Left renal cortex interstitium (tissue), 4 donors: ENCODE results near the gene IGF2BP2. TPM values are rescaled to one million over a fixed set of nuclear protein-coding genes. Genes with fewer than 3 reads are reported as not detected.
A peak's percentile ranks its signal among the peaks of the same experiment; 100 is the strongest.
"Not testable (repeated sequence)": the region's sequence is repeated elsewhere in the genome, so short reads cannot be mapped to it uniquely, and the experiment has no call there.

Experiments
- DNase-seq, 4 donors: peaks; one replicate each; pipeline ENCODE4 v3.0.0-alpha.2; 2013; ENCODE audit warnings: low read depth in 4 of 4, low spot score in 2 of 4, missing footprints in 1 of 4
- polyA plus RNA-seq, 4 donors: library from polyadenylated mRNA; unstranded; fragments of 120-200 nt; gene quantifications; one replicate each; pipeline ENCODE4 v1.2.1, GENCODE V29; 2013; ENCODE audit not compliant: insufficient read length in 4 of 4

The IGF2BP2 gene
- polyA plus RNA-seq, 4 donors: 78.3 to 123 (median 103) TPM

- DNase-seq: no peak
Observed at GRCh38 chr3:185685231-185686035, 139.4 kb downstream of the IGF2BP2 start.

DNA sequence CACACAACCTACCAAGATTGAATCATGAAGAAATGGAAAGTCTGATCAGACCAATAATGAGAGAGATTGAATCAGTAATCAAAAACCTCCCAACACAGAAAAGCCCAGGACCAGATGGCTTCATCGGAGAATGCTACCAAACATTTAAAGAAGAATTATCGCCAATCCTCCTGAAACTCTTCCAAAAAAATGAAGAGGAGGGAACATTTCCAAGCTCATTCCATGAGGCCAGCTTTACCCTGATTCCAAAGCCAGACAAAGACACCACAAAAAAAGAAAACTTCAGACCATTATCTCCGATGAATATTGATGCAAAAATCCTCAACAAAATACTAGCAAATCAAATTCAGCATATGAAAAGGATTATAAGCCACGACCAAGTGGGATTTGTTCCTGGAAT lies 144.6 kb downstream of the IGF2BP2 start:
- DNase-seq: no peak

DNA sequence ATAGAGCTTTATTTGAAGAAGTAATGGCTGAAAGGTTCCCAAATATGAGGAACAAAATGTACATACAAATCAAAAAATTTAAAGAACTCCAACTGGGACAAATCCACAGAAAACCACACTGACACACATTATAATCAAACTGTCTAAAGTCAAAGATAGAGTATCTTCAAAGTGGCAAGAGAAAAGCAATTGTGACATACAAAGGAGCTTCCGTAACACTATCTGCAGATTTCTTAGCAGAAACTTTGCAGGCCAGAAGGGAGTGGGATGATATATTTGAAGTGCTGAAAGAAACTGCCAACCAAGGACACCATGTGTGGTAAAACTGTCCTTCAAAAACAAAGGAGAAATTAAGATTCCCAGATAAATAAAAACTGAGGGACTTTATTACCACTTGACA lies 146.8 kb downstream of the IGF2BP2 start:
- DNase-seq: no peak

- DNase-seq: peak in 3 of 4 donors; percentile 15 to 65 (median 46)
Observed at GRCh38 chr3:185677146-185677829, 147.6 kb downstream of the IGF2BP2 start.

DNA sequence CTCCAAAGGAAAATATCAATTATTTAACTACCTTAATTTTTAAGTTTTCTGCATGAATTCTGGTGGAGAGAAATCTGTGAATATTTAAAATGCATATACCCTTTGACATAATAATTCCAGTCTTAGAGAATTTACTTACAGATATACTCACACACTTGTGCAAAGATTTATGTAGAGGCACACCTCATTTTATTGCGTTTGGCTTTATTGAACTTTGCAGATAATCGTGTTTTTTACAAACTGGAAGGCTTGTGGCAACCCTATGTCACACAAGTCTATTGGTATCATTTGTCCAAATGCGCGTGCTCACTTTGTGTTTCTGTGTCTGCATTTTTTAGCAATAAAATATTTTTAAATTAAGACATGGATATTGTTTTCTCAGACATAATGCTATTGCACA lies 157.3 kb downstream of the IGF2BP2 start:
- DNase-seq: no peak

DNA sequence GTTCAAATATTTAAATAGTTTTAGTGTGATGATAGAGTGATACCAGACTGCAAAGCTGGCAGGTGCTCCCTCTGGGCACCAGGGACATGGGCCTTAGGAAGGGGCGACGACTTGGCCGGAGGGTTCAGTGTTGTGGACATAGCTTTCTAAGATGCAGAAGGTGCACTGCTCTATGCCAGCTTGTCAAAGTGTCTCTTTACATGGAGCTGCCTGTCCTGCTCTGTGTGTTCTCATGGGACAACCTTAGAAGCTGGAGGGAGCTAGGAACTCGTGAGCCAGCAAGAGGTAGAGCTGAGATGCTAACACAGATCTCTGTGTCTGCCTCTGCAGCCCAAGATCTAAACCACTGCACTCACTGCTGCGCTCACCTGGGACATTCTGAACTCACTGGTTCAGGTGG lies 160.9 kb downstream of the IGF2BP2 start:
- no peak for DNase-seq

GRCh38 chr3:185661772-185662171 lies 163.1 kb downstream of the IGF2BP2 start:
- DNase-seq: no peak

- not testable (repeated sequence) for DNase-seq
Observed at GRCh38 chr3:185661296-185661695, 163.5 kb downstream of the IGF2BP2 start.

GRCh38 chr3:185659942-185660921 lies 164.6 kb downstream of the IGF2BP2 start:
- DNase-seq: peak in 3 of 4 donors; percentile 36 to 65 (median 53)

DNA sequence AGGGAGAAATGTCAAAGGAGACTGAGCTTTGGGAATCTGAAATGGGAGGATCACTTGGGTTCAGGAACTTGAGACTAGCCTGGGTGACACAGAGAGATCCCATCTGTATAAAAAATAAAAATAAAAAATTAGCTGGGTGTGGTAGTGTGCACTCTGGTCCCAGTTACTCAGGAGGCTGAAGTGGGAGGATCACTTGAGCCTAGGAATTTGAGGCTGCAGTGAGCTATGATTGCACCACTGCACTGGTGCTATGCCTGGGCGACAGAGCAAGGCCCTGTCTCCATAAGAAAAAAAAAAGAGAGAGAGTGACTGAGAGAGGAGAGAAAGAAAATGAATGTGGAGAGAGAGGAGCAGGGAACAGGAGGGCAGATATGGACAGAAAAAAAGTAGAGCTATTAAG lies 165.9 kb downstream of the IGF2BP2 start:
- DNase-seq: no peak

- DNase-seq: no peak
Observed at GRCh38 chr3:185658504-185658912, 166.3 kb downstream of the IGF2BP2 start.

GRCh38 chr3:185657691-185658503 lies 166.9 kb downstream of the IGF2BP2 start:
- DNase-seq: no peak

- DNase-seq: no peak
Observed at GRCh38 chr3:185657211-185657610, 167.6 kb downstream of the IGF2BP2 start.

DNA sequence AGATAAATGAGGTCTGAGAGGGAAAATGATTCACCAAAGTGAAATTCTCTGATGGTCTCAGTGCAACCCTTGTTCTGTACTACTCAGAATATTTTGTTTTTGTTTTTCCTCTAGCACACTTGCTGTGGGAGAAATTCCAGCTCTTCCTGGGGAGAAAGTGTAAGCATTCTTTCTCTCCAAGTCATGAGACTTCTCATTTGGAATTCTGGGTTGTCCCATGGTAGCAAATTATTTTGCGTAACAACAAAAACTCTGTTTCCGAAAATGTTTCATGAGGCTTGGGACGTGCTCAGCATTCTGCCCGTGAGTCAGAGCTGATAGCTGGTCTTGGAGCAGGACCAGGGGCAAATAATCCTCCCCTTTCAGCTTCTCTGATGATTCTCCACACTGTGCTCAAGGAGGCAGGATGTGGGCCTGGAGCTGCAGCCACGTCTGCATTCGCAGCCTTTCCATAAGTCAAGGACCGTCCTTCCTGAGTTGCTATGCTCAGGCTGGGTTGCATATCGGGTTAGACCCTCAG lies 168.5 kb downstream of the IGF2BP2 start:
- DNase-seq: no peak

DNA sequence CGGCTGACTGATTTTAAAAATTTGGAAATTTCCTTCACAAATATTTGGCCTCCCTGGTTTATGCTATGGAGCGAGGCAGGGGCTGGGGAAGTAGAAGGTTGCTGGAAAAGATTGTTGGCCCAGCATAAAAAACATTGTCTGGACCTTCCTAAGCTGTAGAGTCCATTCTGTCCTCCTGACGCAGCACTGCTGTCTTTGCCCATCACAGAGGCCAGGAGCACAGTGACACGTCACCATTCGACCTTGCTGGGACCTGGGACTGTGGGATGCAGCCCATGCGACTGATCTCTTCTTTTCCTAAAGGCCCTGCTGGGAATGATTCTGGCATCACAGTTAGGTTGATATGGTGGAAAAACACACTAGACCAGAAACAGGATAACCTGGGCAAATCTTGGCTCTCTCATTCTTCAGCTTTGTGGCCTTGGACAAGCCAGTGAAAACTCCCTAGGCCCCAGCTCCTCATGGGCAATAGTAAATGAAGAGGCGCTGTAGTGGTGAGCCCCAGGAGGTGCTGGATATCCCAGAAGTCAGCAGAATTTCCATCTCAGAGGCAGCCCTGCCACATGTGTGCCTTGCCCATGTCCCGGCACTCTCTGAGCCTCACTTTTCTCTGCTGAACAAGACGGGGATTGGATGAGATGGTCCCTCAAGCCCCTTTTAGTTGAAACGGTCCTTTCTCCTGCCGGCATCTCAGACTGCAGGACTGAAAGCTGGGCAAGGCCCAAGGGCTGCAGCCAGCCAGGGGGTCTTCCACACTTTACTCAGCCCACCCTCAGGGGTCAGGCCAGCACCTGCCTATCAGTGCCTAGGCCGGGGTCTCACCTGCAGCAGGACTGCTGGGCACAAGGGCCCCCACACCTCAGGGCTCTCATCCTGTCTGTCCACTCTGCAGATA lies 169.2 kb downstream of the IGF2BP2 start:
- DNase-seq: no peak

GRCh38 chr3:185654758-185655145 lies 170.1 kb downstream of the IGF2BP2 start:
- DNase-seq: no peak

GRCh38 chr3:185653949-185654757 lies 170.7 kb downstream of the IGF2BP2 start:
- DNase-seq: no peak

DNA sequence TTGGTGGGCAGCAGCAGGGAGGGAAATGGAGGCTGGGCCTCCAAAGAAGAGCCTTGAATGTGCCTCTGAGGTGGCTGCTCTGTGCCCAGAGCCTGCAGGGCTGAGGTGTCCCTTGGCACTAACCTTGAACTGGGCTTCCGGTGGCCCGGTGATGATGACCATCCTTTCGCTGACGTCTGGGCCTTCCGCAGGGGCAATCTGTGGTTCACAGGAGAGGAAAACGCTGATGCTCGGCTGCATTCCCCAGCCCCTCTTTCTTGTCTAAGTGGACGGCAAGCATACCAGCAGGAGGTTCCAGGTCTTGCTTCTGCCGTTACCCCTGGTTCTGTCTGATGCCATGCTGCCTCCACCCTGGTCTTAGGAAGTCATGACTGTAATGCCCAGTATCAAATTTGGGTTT lies 172.9 kb downstream of the IGF2BP2 start:
- no peak for DNase-seq
